ENCODE data around the gene CDH4. TPM values are rescaled to one million over a fixed set of nuclear protein-coding genes. Genes with fewer than 3 reads are reported as not detected.
A peak's percentile ranks its signal among the peaks of the same experiment; 100 is the strongest.

CDH4 gene
- total RNA-seq, 1 donor from 2014 or later, result 12.1 TPM

- DNase-seq (ENCODE audit: low read depth) (no peak), FAIRE-seq (no peak)
- Histone ChIP-seq H3K4me3 (ENCODE audit: low read depth, low read length) (no peak overlapping the region), H3K36me3 (ENCODE audit: control insufficient read depth, insufficient read depth, low read length) (no peaks in the 10 kb centered on the region), H3K27me3 (ENCODE audit: control insufficient read depth, insufficient read depth, low read length) (no peaks in the 10 kb centered on the region)
- no peak for TF ChIP-seq CTCF (IDR thresholded peaks at IDR 0.05; ENCODE audit: insufficient read depth, low read length, severe bottlenecking)
These were observed 33.6 kb downstream of the CDH4 start for GRCh38 chr20:61285691-61286090.

- no peak for TF ChIP-seq CTCF (IDR thresholded peaks at IDR 0.05; ENCODE audit: insufficient read depth, low read length, severe bottlenecking)
- FAIRE-seq, result peak; percentile 93
- H3K27me3 ChIP-seq (ENCODE audit: control insufficient read depth, insufficient read depth, low read length), result no peaks in the 10 kb centered on the region
These were observed 35.7 kb downstream of the CDH4 start for GRCh38 chr20:61287583-61288275.

GRCh38 chr20:61288331-61288784 lies 36.3 kb downstream of the CDH4 start:
- no peaks in the 10 kb centered on the region for H3K27me3 ChIP-seq (ENCODE audit: control insufficient read depth, insufficient read depth, low read length)
- FAIRE-seq (no peak), DNase-seq (ENCODE audit: low read depth) (no peak)

More at GRCh38 chr20:61287583-61288275, 35.7 kb downstream of the CDH4 start:
- no peak overlapping the region for H3K4me3 ChIP-seq (ENCODE audit: low read depth, low read length)
- DNase-seq (ENCODE audit: low read depth), result no peak
- no peaks in the 10 kb centered on the region for H3K36me3 ChIP-seq (ENCODE audit: control insufficient read depth, insufficient read depth, low read length)

GRCh38 chr20:61289166-61289565 lies 37.1 kb downstream of the CDH4 start:
- no peak overlapping the region for H3K4me3 ChIP-seq (ENCODE audit: low read depth, low read length)
- FAIRE-seq (no peak), DNase-seq (ENCODE audit: low read depth) (no peak)
- TF ChIP-seq CTCF (IDR thresholded peaks at IDR 0.05; ENCODE audit: insufficient read depth, low read length, severe bottlenecking), result no peak
- no peaks in the 10 kb centered on the region for H3K36me3 ChIP-seq (ENCODE audit: control insufficient read depth, insufficient read depth, low read length)
- H3K27me3 ChIP-seq (ENCODE audit: control insufficient read depth, insufficient read depth, low read length), result no peaks in the 10 kb centered on the region

More at GRCh38 chr20:61288331-61288784, 36.3 kb downstream of the CDH4 start:
- TF ChIP-seq CTCF (IDR thresholded peaks at IDR 0.05; ENCODE audit: insufficient read depth, low read length, severe bottlenecking), result no peak
- Histone ChIP-seq H3K36me3 (ENCODE audit: control insufficient read depth, insufficient read depth, low read length) (no peaks in the 10 kb centered on the region), H3K4me3 (ENCODE audit: low read depth, low read length) (no peak overlapping the region)

GRCh38 chr20:61290721-61291120 lies 38.7 kb downstream of the CDH4 start:
- Histone ChIP-seq H3K27me3 (ENCODE audit: control insufficient read depth, insufficient read depth, low read length) (no peaks in the 10 kb centered on the region), H3K36me3 (ENCODE audit: control insufficient read depth, insufficient read depth, low read length) (no peaks in the 10 kb centered on the region), H3K4me3 (ENCODE audit: low read depth, low read length) (no peak overlapping the region)
- FAIRE-seq, result no peak
- no peak for TF ChIP-seq CTCF (IDR thresholded peaks at IDR 0.05; ENCODE audit: insufficient read depth, low read length, severe bottlenecking)
- DNase-seq (ENCODE audit: low read depth), result no peak
